Stomach (tissue), 4 donors: Measurements from ENCODE around the gene OGFOD2.

ENCODE experiments used
- EP300 ChIP-seq: sonication (generic); formaldehyde crosslinking; IDR thresholded peaks from one replicate; pipeline ENCODE4 v1.6.1; 2017; ENCODE audit warnings: antibody characterized with exemption
- TF ChIP-seq, protein P1 (sequence below), 7 experiments: fragments of 450-650 bp in 4 of 7; fragments of 200-600 bp in 3 of 7; sonication (generic) in 3 of 7; IDR thresholded peaks; one replicate each; pipeline ENCODE4 v1.5.1; 2016 to 2019; ENCODE audit warnings: antibody characterized with exemption in 7 of 7, control low read depth in 2 of 7, mild to moderate bottlenecking in 1 of 7

DNA sequence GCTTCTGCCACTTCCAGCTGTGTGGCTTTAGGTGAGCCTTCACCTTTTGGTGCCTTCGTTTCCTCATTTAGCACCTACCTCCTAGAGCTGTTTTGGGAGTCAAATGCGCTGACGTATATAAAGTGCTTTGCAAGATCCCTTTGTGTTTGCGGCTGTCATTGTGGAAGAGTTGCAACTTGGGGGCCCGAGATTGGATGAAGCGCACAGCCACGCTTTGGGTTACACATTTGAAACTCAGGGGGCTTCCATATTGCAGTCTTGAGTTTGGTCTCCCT is 4.8 kb downstream of the OGFOD2 start:
- no peak for TF ChIP-seq EP300
- TF ChIP-seq, protein P1, sequence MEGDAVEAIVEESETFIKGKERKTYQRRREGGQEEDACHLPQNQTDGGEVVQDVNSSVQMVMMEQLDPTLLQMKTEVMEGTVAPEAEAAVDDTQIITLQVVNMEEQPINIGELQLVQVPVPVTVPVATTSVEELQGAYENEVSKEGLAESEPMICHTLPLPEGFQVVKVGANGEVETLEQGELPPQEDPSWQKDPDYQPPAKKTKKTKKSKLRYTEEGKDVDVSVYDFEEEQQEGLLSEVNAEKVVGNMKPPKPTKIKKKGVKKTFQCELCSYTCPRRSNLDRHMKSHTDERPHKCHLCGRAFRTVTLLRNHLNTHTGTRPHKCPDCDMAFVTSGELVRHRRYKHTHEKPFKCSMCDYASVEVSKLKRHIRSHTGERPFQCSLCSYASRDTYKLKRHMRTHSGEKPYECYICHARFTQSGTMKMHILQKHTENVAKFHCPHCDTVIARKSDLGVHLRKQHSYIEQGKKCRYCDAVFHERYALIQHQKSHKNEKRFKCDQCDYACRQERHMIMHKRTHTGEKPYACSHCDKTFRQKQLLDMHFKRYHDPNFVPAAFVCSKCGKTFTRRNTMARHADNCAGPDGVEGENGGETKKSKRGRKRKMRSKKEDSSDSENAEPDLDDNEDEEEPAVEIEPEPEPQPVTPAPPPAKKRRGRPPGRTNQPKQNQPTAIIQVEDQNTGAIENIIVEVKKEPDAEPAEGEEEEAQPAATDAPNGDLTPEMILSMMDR (IDR thresholded peaks at IDR 0.05) = no peak
